B cell (primary cell): ENCODE measurements around the gene MAGI2. TPM values are rescaled to one million over a fixed set of nuclear protein-coding genes. Genes with fewer than 3 reads are reported as not detected.

Source experiments
- ATAC-seq: fragments of 200-7000 bp; cut with Tn5 transposase; one replicate; pipeline ENCODE4 v1.10.0; 2021; ENCODE audit warnings: low read depth, mild to moderate bottlenecking, moderate number of reproducible peaks, moderate library complexity
- CTCF ChIA-PET: fragments of 350-600 bp; sonication (Branson Sonifier 250); formaldehyde crosslinking; loops from one replicate; lab custom pipeline; 2021; ENCODE audit warnings: antibody characterized with exemption, inconsistent platforms; lab: Charles Lee
- POLR2A ChIA-PET: fragments of 350-600 bp; sonication (Branson Sonifier 250); formaldehyde crosslinking; loops from one replicate; lab custom pipeline; 2021; ENCODE audit warnings: antibody characterized with exemption; lab: Charles Lee
- DNase-seq: peaks from one replicate; pipeline ENCODE4 v3.0.0; 2013
- H2AFZ ChIP-seq: 2 replicates; pipeline ENCODE4 v1.6.1; 2012; ENCODE audit warnings: mild to moderate bottlenecking, low read depth, low read length; ENCODE audit not compliant: insufficient read depth, poor library complexity, severe bottlenecking
- H3K27ac ChIP-seq, 2 donors: 1 replicate in 1 of 2; 2 replicates in 1 of 2; pipeline ENCODE4 v1.5.1; 2012 to 2013; ENCODE audit warnings: low read length in 2 of 2, mild to moderate bottlenecking in 2 of 2, moderate library complexity in 1 of 2
- H3K27me3 ChIP-seq, 4 experiments: fragments of 200-600 bp in 1 of 4; sonication (generic) in 1 of 4; replicated peaks in 1 of 4; 1 replicate in 2 of 4; 2 replicates in 2 of 4; pipeline versions ENCODE4 v1.6.1 to v1.7.0; 2013 to 2016; ENCODE audit warnings: low read length in 3 of 4, mild to moderate bottlenecking in 2 of 4, mixed read lengths in 1 of 4, moderate library complexity in 1 of 4; ENCODE audit not compliant: insufficient read depth in 4 of 4, control insufficient read depth in 3 of 4; ENCODE audit errors: control extremely low read depth in 1 of 4
- H3K36me3 ChIP-seq, 2 experiments: replicated peaks in 1 of 2; 1 replicate in 1 of 2; 2 replicates in 1 of 2; pipeline versions ENCODE4 v1.6.1 to v1.7.1; 2013; ENCODE audit warnings: low read length in 1 of 2; ENCODE audit not compliant: insufficient read depth in 2 of 2, control insufficient read depth in 1 of 2; ENCODE audit errors: control extremely low read depth in 1 of 2, extremely low read depth in 1 of 2
- H3K4me1 ChIP-seq, 2 donors: fragments of 200-600 bp in 1 of 2; sonication (generic) in 1 of 2; 1 replicate in 1 of 2; 2 replicates in 1 of 2; pipeline versions ENCODE4 v1.5.1 to v1.6.1; 2013 to 2017; ENCODE audit warnings: low read length in 2 of 2; ENCODE audit not compliant: control insufficient read depth in 2 of 2, insufficient read depth in 2 of 2
- H3K4me2 ChIP-seq: replicated peaks from 2 replicates; pipeline ENCODE3; 2012; ENCODE audit warnings: mild to moderate bottlenecking, low read depth, low read length; ENCODE audit not compliant: poor library complexity, severe bottlenecking
- H3K4me3 ChIP-seq, 5 experiments: fragments of 200-600 bp in 1 of 5; sonication (generic) in 1 of 5; 1 replicate in 3 of 5; 2 replicates in 2 of 5; pipeline versions ENCODE4 v1.5.1 to v1.7.0; 2011 to 2016; ENCODE audit warnings: low read length in 4 of 5, mild to moderate bottlenecking in 4 of 5, low read depth in 2 of 5, control low read depth in 1 of 5, moderate library complexity in 1 of 5; ENCODE audit not compliant: insufficient read depth in 1 of 5; ENCODE audit errors: control extremely low read depth in 1 of 5, extremely low read depth in 1 of 5
- H3K79me2 ChIP-seq: fragments of 200-600 bp; sonication (generic); one replicate; pipeline ENCODE4 v1.6.0; 2016; ENCODE audit warnings: low read length; ENCODE audit not compliant: control insufficient read depth, insufficient read depth
- H3K9ac ChIP-seq: fragments of 200-600 bp; sonication (generic); 2 replicates; pipeline ENCODE4 v1.6.1; 2017; ENCODE audit warnings: mild to moderate bottlenecking, low read length, moderate library complexity
- H3K9me3 ChIP-seq, 3 donors: one replicate each; pipeline versions ENCODE4 v1.6.1 to v1.7.1; 2013; ENCODE audit warnings: low read length in 2 of 3; ENCODE audit not compliant: control insufficient read depth in 2 of 3, insufficient read depth in 1 of 3; ENCODE audit errors: control extremely low read depth in 1 of 3
- H4K20me1 ChIP-seq: 2 replicates; pipeline ENCODE4 v1.6.0; 2012; ENCODE audit warnings: mild to moderate bottlenecking, low read length; ENCODE audit not compliant: insufficient read depth, control insufficient read depth, poor library complexity, severe bottlenecking
- H3K27ac Mint-ChIP-seq: one replicate; pipeline ENCODE4 v1.8.0; 2021; ENCODE audit warnings: mixed read lengths
- H3K27me3 Mint-ChIP-seq: one replicate; pipeline ENCODE4 v1.8.0; 2021; ENCODE audit warnings: mixed read lengths
- H3K4me1 Mint-ChIP-seq: one replicate; pipeline ENCODE4 v1.8.0; 2021; ENCODE audit warnings: mixed read lengths
- H3K4me3 Mint-ChIP-seq: one replicate; pipeline ENCODE4 v1.8.0; 2021; ENCODE audit warnings: mixed read lengths
- H3K9me3 Mint-ChIP-seq: one replicate; pipeline ENCODE4 v1.8.0; 2022; ENCODE audit warnings: mixed read lengths; ENCODE audit not compliant: insufficient read depth
- EZH2 ChIP-seq: IDR thresholded peaks from 2 replicates; pipeline ENCODE4 v1.6.1; 2012; ENCODE audit warnings: borderline replicate concordance, low read depth, mild to moderate bottlenecking, moderate library complexity, low read length; ENCODE audit not compliant: insufficient read depth, poor library complexity, severe bottlenecking
- WGBS: methylation state at CpG from one replicate; pipeline ENCODE4 v1.1.5; 2013; ENCODE audit warnings: missing lambda C conversion rate; ENCODE audit not compliant: insufficient coverage; 5-methylcytosine and 5-hydroxymethylcytosine counted together
- intact Hi-C: fragments of 100-400 bp; cut with micrococcal nuclease; formaldehyde crosslinking; loops from one replicate; pipeline ENCODE4 v1.10.0; 2022
- polyA plus RNA-seq: library from polyadenylated mRNA; depleted of rRNA; stranded (reverse); fragments of >200 nt; gene quantifications from 2 replicates; pipeline ENCODE4 v1.2.3, GENCODE V29; 2012
- total RNA-seq, 2 donors: library from RNA; stranded (reverse); fragments of 120-200 nt in 1 of 2; gene quantifications; 1 replicate in 1 of 2; 2 replicates in 1 of 2; pipeline versions ENCODE4 v1.2.3 to v1.2.4, GENCODE V29; 2013 to 2022
- TF ChIP-seq, protein P1 (sequence below): fragments of 200-600 bp; IDR thresholded peaks from one replicate; pipeline ENCODE4 v1.8.0; 2022; ENCODE audit warnings: antibody characterized with exemption, mild to moderate bottlenecking

The MAGI2 gene
- total and polyA plus RNA-seq, 2 donors (not counting 1 experiment from before 2014, with no cell fraction given) = 0.16 to 0.64 TPM

DNA sequence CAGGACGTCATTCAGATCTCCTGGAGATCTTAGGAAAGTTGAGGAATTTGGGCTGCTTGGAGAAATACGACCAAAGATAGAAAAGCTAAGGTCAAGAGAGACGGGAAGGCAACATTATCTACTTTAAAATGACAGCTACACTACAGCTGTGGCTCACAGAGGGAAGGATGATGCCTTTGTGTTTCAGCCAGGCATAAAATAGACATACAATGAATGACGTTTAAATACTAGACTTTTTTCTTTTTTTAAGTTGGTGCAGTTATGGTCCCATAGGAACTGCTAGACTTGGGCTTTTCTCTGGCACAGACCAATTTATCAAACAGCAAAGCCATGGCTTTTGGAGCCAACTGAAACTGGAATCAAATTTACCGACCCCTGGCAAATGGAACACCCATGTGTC, 164.8 kb downstream of the MAGI2 start:
- WGBS = 86% methylated on average over 2 of the region's 5 CpGs
- Histone ChIP-seq H3K27ac (no peak overlapping the region), H3K4me2 (no peak overlapping the region), H3K4me1 (no peaks in the 10 kb centered on the region), H3K9ac (no peak overlapping the region), H3K79me2 (no peaks in the 10 kb centered on the region), H2AFZ (no peak overlapping the region), H4K20me1 (no peaks in the 10 kb centered on the region), H3K36me3 (no peaks in the 10 kb centered on the region), H3K27me3 (no peaks in the 10 kb centered on the region), H3K9me3 (no peaks in the 10 kb centered on the region), H3K4me3 (no peak overlapping the region)
- H3K4me1 Mint-ChIP-seq = no peaks in the 10 kb centered on the region
- TF ChIP-seq, protein P1, sequence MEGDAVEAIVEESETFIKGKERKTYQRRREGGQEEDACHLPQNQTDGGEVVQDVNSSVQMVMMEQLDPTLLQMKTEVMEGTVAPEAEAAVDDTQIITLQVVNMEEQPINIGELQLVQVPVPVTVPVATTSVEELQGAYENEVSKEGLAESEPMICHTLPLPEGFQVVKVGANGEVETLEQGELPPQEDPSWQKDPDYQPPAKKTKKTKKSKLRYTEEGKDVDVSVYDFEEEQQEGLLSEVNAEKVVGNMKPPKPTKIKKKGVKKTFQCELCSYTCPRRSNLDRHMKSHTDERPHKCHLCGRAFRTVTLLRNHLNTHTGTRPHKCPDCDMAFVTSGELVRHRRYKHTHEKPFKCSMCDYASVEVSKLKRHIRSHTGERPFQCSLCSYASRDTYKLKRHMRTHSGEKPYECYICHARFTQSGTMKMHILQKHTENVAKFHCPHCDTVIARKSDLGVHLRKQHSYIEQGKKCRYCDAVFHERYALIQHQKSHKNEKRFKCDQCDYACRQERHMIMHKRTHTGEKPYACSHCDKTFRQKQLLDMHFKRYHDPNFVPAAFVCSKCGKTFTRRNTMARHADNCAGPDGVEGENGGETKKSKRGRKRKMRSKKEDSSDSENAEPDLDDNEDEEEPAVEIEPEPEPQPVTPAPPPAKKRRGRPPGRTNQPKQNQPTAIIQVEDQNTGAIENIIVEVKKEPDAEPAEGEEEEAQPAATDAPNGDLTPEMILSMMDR = no peak
- TF ChIP-seq EZH2 = no peak
- POLR2A ChIA-PET = no interaction called here
- no peak overlapping the region for H3K4me3 Mint-ChIP-seq
- no peak for ATAC-seq
- H3K27me3 Mint-ChIP-seq = peaks cover 3% of the 10 kb centered on the region
- intact Hi-C loops = no loop called here
- no peak overlapping the region for H3K27ac Mint-ChIP-seq
- H3K9me3 Mint-ChIP-seq = no peaks in the 10 kb centered on the region
- DNase-seq = no peak
- CTCF ChIA-PET = no interaction called here

- H3K9me3 Mint-ChIP-seq = no peaks in the 10 kb centered on the region
- no peaks in the 10 kb centered on the region for H3K4me1 ChIP-seq
- TF ChIP-seq, protein P1 = no peak
- no peak for TF ChIP-seq EZH2
- no peaks in the 10 kb centered on the region for H3K27me3 ChIP-seq
- no peaks in the 10 kb centered on the region for H3K36me3 ChIP-seq
- no peak overlapping the region for H3K4me3 ChIP-seq
- no peak overlapping the region for H3K27ac ChIP-seq
- CTCF ChIA-PET = no interaction called here
- intact Hi-C loops = no loop called here
- H4K20me1 ChIP-seq = no peaks in the 10 kb centered on the region
- no peak overlapping the region for H2AFZ ChIP-seq
- H3K27ac Mint-ChIP-seq = no peak overlapping the region
- H3K79me2 ChIP-seq = no peaks in the 10 kb centered on the region
- no peaks in the 10 kb centered on the region for H3K4me1 Mint-ChIP-seq
- DNase-seq = no peak
- ATAC-seq = no peak
- H3K4me2 ChIP-seq = no peak overlapping the region
- H3K9me3 ChIP-seq = no peaks in the 10 kb centered on the region
- H3K27me3 Mint-ChIP-seq = peaks cover 3% of the 10 kb centered on the region
- no peak overlapping the region for H3K9ac ChIP-seq
- POLR2A ChIA-PET = no interaction called here
- H3K4me3 Mint-ChIP-seq = no peak overlapping the region
- WGBS = no CpG with 5 or more reads among the region's 1 CpG
These were observed 165.5 kb downstream of the MAGI2 start for GRCh38 chr7:79287981-79288380.
